ENCODE results near the gene GFI1B. TPM values are rescaled to one million over a fixed set of nuclear protein-coding genes. Genes with fewer than 3 reads are reported as not detected.

GFI1B gene
- total RNA-seq, 1 donor from 2014 or later: not detected

GRCh38 chr9:133027134-133027533 is 48.6 kb downstream of the GFI1B start:
- FAIRE-seq: no peak
- no peak for TF ChIP-seq EZH2 (IDR thresholded peaks at IDR 0.05; ENCODE audit: insufficient read depth, low read length)
- TF ChIP-seq, protein P1, sequence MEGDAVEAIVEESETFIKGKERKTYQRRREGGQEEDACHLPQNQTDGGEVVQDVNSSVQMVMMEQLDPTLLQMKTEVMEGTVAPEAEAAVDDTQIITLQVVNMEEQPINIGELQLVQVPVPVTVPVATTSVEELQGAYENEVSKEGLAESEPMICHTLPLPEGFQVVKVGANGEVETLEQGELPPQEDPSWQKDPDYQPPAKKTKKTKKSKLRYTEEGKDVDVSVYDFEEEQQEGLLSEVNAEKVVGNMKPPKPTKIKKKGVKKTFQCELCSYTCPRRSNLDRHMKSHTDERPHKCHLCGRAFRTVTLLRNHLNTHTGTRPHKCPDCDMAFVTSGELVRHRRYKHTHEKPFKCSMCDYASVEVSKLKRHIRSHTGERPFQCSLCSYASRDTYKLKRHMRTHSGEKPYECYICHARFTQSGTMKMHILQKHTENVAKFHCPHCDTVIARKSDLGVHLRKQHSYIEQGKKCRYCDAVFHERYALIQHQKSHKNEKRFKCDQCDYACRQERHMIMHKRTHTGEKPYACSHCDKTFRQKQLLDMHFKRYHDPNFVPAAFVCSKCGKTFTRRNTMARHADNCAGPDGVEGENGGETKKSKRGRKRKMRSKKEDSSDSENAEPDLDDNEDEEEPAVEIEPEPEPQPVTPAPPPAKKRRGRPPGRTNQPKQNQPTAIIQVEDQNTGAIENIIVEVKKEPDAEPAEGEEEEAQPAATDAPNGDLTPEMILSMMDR (IDR thresholded peaks at IDR 0.05; ENCODE audit: insufficient read depth, low read depth, low read length): no peak

DNA sequence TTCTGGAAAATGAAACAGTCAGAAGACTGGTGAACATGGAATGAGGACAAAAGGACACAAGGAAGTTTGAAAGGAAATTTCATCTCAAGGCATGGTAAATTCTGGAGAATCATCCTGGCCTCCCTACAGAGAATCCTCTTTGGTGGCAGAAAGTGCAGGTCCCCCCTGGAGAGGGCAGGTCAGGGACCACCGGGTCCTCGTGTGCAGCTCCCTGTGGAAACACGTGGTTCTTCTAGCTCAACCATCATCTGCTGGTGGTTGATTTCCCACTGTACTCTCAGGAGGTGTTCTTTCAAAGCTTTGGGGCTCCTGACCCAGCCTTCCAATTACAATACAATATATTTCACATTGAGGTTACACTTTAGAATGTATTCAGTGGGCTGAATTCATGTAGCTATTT is 49.7 kb downstream of the GFI1B start:
- peaks cover 2% of the 10 kb centered on the region for H3K9me3 Mint-ChIP-seq (ENCODE audit: unreplicated experiment)
- H3K9ac ChIP-seq (ENCODE audit: low read length): no peak overlapping the region
- no peak for DNase-seq (ENCODE audit: low read depth)
- no peak overlapping the region for H3K27ac ChIP-seq (ENCODE audit: low read depth, low read length)
- peaks cover 6% of the 10 kb centered on the region for H3K4me1 ChIP-seq (ENCODE audit: insufficient read depth, low read length)
- H3K27me3 ChIP-seq (ENCODE audit: insufficient read depth, low read length): no peaks in the 10 kb centered on the region
- H3K4me1 Mint-ChIP-seq (ENCODE audit: low read depth, unreplicated experiment): peaks cover 12% of the 10 kb centered on the region
- H3K4me2 ChIP-seq (ENCODE audit: low read length): no peak overlapping the region
- no peak for FAIRE-seq
- H3K4me3 ChIP-seq (ENCODE audit: insufficient read depth, low read depth, low read length): no peak overlapping the region
- no peaks in the 10 kb centered on the region for H3K9me3 ChIP-seq (ENCODE audit: insufficient read depth, low read depth, low read length)
- TF ChIP-seq EZH2 (IDR thresholded peaks at IDR 0.05; ENCODE audit: insufficient read depth, low read length): no peak
- TF ChIP-seq, protein P1 (IDR thresholded peaks at IDR 0.05; ENCODE audit: insufficient read depth, low read depth, low read length): no peak
- H3K79me2 ChIP-seq (ENCODE audit: insufficient read depth, low read length): peaks cover 36% of the 10 kb centered on the region
- H3K36me3 ChIP-seq (ENCODE audit: insufficient read depth, low read length): no peaks in the 10 kb centered on the region
- H3K4me3 Mint-ChIP-seq (ENCODE audit: unreplicated experiment): peak overlapping the region; percentile 97
- no peak overlapping the region for H2AFZ ChIP-seq (ENCODE audit: low read depth, low read length)
- H3K27ac Mint-ChIP-seq (ENCODE audit: unreplicated experiment): no peak overlapping the region
- peaks cover 13% of the 10 kb centered on the region for H4K20me1 ChIP-seq (ENCODE audit: insufficient read depth, low read length)
- H3K27me3 Mint-ChIP-seq (ENCODE audit: low read depth, unreplicated experiment): peaks cover 10% of the 10 kb centered on the region
- H3K36me3 Mint-ChIP-seq (ENCODE audit: low read depth, unreplicated experiment): no peaks in the 10 kb centered on the region

More at GRCh38 chr9:133027134-133027533, 48.6 kb downstream of the GFI1B start:
- H3K27me3 Mint-ChIP-seq (ENCODE audit: low read depth, unreplicated experiment): peaks cover 10% of the 10 kb centered on the region
- H3K27ac Mint-ChIP-seq (ENCODE audit: unreplicated experiment): no peak overlapping the region
- H3K9me3 Mint-ChIP-seq (ENCODE audit: unreplicated experiment): peaks cover 2% of the 10 kb centered on the region
- Histone ChIP-seq H3K36me3 (ENCODE audit: insufficient read depth, low read length) (no peaks in the 10 kb centered on the region), H3K9me3 (ENCODE audit: insufficient read depth, low read depth, low read length) (no peaks in the 10 kb centered on the region), H4K20me1 (ENCODE audit: insufficient read depth, low read length) (peaks cover 6% of the 10 kb centered on the region), H3K9ac (ENCODE audit: low read length) (no peak overlapping the region), H3K4me1 (ENCODE audit: insufficient read depth, low read length) (peaks cover 6% of the 10 kb centered on the region), H2AFZ (ENCODE audit: low read depth, low read length) (no peak overlapping the region), H3K4me2 (ENCODE audit: low read length) (no peak overlapping the region), H3K79me2 (ENCODE audit: insufficient read depth, low read length) (peaks cover 25% of the 10 kb centered on the region), H3K4me3 (ENCODE audit: insufficient read depth, low read depth, low read length) (no peak overlapping the region), H3K27ac (ENCODE audit: low read depth, low read length) (no peak overlapping the region), H3K27me3 (ENCODE audit: insufficient read depth, low read length) (no peaks in the 10 kb centered on the region)
- peaks cover 7% of the 10 kb centered on the region for H3K4me1 Mint-ChIP-seq (ENCODE audit: low read depth, unreplicated experiment)
- no peak for DNase-seq (ENCODE audit: low read depth)
- H3K4me3 Mint-ChIP-seq (ENCODE audit: unreplicated experiment): no peak overlapping the region
- H3K36me3 Mint-ChIP-seq (ENCODE audit: low read depth, unreplicated experiment): no peaks in the 10 kb centered on the region

DNA sequence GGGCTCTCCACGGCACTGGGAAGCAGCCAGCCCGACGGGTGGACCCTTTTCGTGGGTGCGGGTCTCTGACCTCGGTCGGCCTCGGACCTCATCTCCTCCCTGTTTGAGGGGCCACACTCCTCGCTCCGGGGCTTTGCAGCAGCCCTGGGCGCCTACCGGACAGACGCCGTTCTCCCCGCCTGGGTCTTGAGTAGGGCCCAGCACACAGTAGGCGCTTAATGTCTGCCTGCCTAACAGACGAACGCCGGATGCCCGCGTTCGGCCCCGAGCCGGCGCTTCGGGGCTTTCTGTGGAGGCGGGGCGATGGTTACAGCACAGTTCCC is 51.5 kb downstream of the GFI1B start:
- peaks cover 31% of the 10 kb centered on the region for H4K20me1 ChIP-seq (ENCODE audit: insufficient read depth, low read length)
- H3K27me3 ChIP-seq (ENCODE audit: insufficient read depth, low read length): no peaks in the 10 kb centered on the region
- H3K27ac Mint-ChIP-seq (ENCODE audit: unreplicated experiment): peak overlapping the region; percentile 99
- TF ChIP-seq, protein P1 (IDR thresholded peaks at IDR 0.05; ENCODE audit: insufficient read depth, low read depth, low read length): no peak
- no peak for TF ChIP-seq EZH2 (IDR thresholded peaks at IDR 0.05; ENCODE audit: insufficient read depth, low read length)
- H3K9me3 ChIP-seq (ENCODE audit: insufficient read depth, low read depth, low read length): no peaks in the 10 kb centered on the region
- peaks cover 10% of the 10 kb centered on the region for H3K27me3 Mint-ChIP-seq (ENCODE audit: low read depth, unreplicated experiment)
- H3K9me3 Mint-ChIP-seq (ENCODE audit: unreplicated experiment): peaks cover 2% of the 10 kb centered on the region
- H3K4me3 Mint-ChIP-seq (ENCODE audit: unreplicated experiment): peak overlapping the region; percentile 97
- peaks cover 12% of the 10 kb centered on the region for H3K4me1 Mint-ChIP-seq (ENCODE audit: low read depth, unreplicated experiment)
- H2AFZ ChIP-seq (ENCODE audit: low read depth, low read length): peak overlapping the region; percentile 91
- H3K36me3 ChIP-seq (ENCODE audit: insufficient read depth, low read length): no peaks in the 10 kb centered on the region
- DNase-seq (ENCODE audit: low read depth) (no peak), FAIRE-seq (no peak)
- peaks cover 6% of the 10 kb centered on the region for H3K4me1 ChIP-seq (ENCODE audit: insufficient read depth, low read length)
- H3K27ac ChIP-seq (ENCODE audit: low read depth, low read length): peak overlapping the region; percentile 73
- peak overlapping the region; percentile 87 for H3K4me3 ChIP-seq (ENCODE audit: insufficient read depth, low read depth, low read length)
- peaks cover 9% of the 10 kb centered on the region for H3K36me3 Mint-ChIP-seq (ENCODE audit: low read depth, unreplicated experiment)
- peak overlapping the region; percentile 84 for H3K4me2 ChIP-seq (ENCODE audit: low read length)
- H3K9ac ChIP-seq (ENCODE audit: low read length): peak overlapping the region; percentile 92
- peaks cover 53% of the 10 kb centered on the region for H3K79me2 ChIP-seq (ENCODE audit: insufficient read depth, low read length)
